ENCODE results near the gene P3H3.
"Not testable (repeated sequence)": the region's sequence is repeated elsewhere in the genome, so short reads cannot be mapped to it uniquely, and the experiment has no call there.

GRCh38 chr12:6888794-6889193 is 60.6 kb downstream of the P3H3 start:
- not testable (repeated sequence) for TF ChIP-seq CTCF, POLR2A (IDR thresholded peaks at IDR 0.05)

Measured in uterus (tissue), 2 donors.